ENCODE measurements around the gene M6PR.

DNA sequence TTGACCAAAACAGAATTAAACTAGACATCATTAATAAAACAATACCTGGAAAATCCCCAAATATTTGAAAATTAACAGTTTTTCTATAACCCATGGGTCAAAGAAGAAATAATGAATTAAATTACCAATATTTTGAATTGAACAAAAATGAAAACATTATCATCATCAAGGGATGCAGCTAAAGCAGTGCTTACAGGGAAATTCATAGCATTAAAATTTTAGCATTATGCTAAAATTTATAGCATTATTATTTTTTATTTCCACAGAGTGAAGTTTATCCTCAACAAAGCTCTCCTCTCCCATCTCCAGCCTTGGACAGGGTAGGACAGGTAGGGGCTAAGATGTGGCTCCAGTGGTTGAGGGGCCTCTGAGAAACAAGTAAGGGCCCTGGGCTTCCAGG is 19.3 kb upstream of the M6PR start:
- TF ChIP-seq RAD21 (conservative IDR thresholded peaks at IDR 0.05) (no peak), POLR2AphosphoS5 (IDR thresholded peaks at IDR 0.05) (no peak), EP300 (conservative IDR thresholded peaks at IDR 0.05; ENCODE audit: poor library complexity, severe bottlenecking) (no peak), EZH2 (IDR thresholded peaks at IDR 0.05; ENCODE audit: borderline replicate concordance, insufficient read depth, low read length, poor library complexity, severe bottlenecking) (no peak), MXI1 (conservative IDR thresholded peaks at IDR 0.05; ENCODE audit: poor library complexity, severe bottlenecking) (no peak), SMC3 (conservative IDR thresholded peaks at IDR 0.05; ENCODE audit: poor library complexity) (no peak)
- TF ChIP-seq, protein P1, sequence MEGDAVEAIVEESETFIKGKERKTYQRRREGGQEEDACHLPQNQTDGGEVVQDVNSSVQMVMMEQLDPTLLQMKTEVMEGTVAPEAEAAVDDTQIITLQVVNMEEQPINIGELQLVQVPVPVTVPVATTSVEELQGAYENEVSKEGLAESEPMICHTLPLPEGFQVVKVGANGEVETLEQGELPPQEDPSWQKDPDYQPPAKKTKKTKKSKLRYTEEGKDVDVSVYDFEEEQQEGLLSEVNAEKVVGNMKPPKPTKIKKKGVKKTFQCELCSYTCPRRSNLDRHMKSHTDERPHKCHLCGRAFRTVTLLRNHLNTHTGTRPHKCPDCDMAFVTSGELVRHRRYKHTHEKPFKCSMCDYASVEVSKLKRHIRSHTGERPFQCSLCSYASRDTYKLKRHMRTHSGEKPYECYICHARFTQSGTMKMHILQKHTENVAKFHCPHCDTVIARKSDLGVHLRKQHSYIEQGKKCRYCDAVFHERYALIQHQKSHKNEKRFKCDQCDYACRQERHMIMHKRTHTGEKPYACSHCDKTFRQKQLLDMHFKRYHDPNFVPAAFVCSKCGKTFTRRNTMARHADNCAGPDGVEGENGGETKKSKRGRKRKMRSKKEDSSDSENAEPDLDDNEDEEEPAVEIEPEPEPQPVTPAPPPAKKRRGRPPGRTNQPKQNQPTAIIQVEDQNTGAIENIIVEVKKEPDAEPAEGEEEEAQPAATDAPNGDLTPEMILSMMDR (IDR thresholded peaks at IDR 0.05; ENCODE audit: poor library complexity, severe bottlenecking): no peak
- TF ChIP-seq, protein P2, sequence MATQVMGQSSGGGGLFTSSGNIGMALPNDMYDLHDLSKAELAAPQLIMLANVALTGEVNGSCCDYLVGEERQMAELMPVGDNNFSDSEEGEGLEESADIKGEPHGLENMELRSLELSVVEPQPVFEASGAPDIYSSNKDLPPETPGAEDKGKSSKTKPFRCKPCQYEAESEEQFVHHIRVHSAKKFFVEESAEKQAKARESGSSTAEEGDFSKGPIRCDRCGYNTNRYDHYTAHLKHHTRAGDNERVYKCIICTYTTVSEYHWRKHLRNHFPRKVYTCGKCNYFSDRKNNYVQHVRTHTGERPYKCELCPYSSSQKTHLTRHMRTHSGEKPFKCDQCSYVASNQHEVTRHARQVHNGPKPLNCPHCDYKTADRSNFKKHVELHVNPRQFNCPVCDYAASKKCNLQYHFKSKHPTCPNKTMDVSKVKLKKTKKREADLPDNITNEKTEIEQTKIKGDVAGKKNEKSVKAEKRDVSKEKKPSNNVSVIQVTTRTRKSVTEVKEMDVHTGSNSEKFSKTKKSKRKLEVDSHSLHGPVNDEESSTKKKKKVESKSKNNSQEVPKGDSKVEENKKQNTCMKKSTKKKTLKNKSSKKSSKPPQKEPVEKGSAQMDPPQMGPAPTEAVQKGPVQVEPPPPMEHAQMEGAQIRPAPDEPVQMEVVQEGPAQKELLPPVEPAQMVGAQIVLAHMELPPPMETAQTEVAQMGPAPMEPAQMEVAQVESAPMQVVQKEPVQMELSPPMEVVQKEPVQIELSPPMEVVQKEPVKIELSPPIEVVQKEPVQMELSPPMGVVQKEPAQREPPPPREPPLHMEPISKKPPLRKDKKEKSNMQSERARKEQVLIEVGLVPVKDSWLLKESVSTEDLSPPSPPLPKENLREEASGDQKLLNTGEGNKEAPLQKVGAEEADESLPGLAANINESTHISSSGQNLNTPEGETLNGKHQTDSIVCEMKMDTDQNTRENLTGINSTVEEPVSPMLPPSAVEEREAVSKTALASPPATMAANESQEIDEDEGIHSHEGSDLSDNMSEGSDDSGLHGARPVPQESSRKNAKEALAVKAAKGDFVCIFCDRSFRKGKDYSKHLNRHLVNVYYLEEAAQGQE (IDR thresholded peaks at IDR 0.05; ENCODE audit: borderline replicate concordance): no peak
